Suprapubic skin (tissue), 4 donors: ENCODE measurements around the gene GNAS-AS1.

Experiments used
- CTCF ChIP-seq, 2 donors: fragments of 200-600 bp in 1 of 2; fragments of 450-650 bp in 1 of 2; sonication (generic) in 1 of 2; IDR thresholded peaks; one replicate each; pipeline ENCODE4 v1.5.1; 2016 to 2019; ENCODE audit warnings: antibody characterized with exemption in 2 of 2, mild to moderate bottlenecking in 1 of 2, moderate library complexity in 1 of 2
- EP300 ChIP-seq: sonication (generic); formaldehyde crosslinking; IDR thresholded peaks from one replicate; pipeline ENCODE4 v1.6.1; 2017; ENCODE audit warnings: antibody characterized with exemption
- POLR2A ChIP-seq, 2 donors: fragments of 450-650 bp; IDR thresholded peaks; one replicate each; pipeline ENCODE4 v1.6.1; 2017; ENCODE audit warnings: antibody characterized with exemption in 2 of 2, mild to moderate bottlenecking in 2 of 2, moderate library complexity in 2 of 2
- POLR2AphosphoS5 ChIP-seq, 3 donors: sonication (generic); formaldehyde crosslinking; IDR thresholded peaks; one replicate each; pipeline ENCODE4 v1.6.1; 2017; ENCODE audit warnings: antibody characterized with exemption in 3 of 3

- TF ChIP-seq CTCF (IDR thresholded peaks at IDR 0.05) (no peak), POLR2A (IDR thresholded peaks at IDR 0.05) (no peak), EP300 (no peak), POLR2AphosphoS5 (IDR thresholded peaks at IDR 0.05) (no peak)
Observed at GRCh38 chr20:58878399-58878798, 27.7 kb upstream of the GNAS-AS1 start.
